GM13976 (cell line): ENCODE data around the gene MYRFL.

Experiments used
- DNase-seq: peaks from one replicate; pipeline ENCODE4 v3.0.0; 2012; ENCODE audit warnings: low spot score
- CTCF ChIP-seq: IDR thresholded peaks from 2 replicates; pipeline ENCODE4 v1.5.1; 2012; ENCODE audit warnings: borderline replicate concordance, mild to moderate bottlenecking; ENCODE audit not compliant: insufficient read depth; ENCODE audit errors: extremely low read depth, missing control alignments, control extremely low read depth
- in situ Hi-C: fragments of 300-500 bp; cut with MboI; formaldehyde crosslinking; loops from one replicate; pipeline ENCODE4 v1.12.0; 2022; ENCODE audit warnings: low sequenced_read_pairs, mixed read lengths, inconsistent platforms; ENCODE audit not compliant: unreplicated experiment

The MYRFL gene

GRCh38 chr12:69875416-69875935, 50.4 kb downstream of the MYRFL start:
- DNase-seq = no peak
- no peak for TF ChIP-seq CTCF
- in situ Hi-C loops = loop anchor here (25.0 kb wide), 1 partner anchor 862 kb away; no protein-coding TSS in a partner anchor

GRCh38 chr12:69879007-69879960, 54.3 kb downstream of the MYRFL start:
- DNase-seq = peak; percentile 80
- in situ Hi-C loops = loop anchor here (25.0 kb wide), 1 partner anchor 858 kb away; no protein-coding TSS in a partner anchor

GRCh38 chr12:69880571-69880970, 55.5 kb downstream of the MYRFL start:
- no peak for DNase-seq
- TF ChIP-seq CTCF = no peak
- in situ Hi-C loops = loop anchor here (25.0 kb wide), 1 partner anchor 857 kb away; no protein-coding TSS in a partner anchor

More at GRCh38 chr12:69879007-69879960, 54.3 kb downstream of the MYRFL start:
- TF ChIP-seq CTCF = peak; percentile 90

GRCh38 chr12:69881771-69882170, 56.7 kb downstream of the MYRFL start:
- in situ Hi-C loops = loop anchor here (25.0 kb wide), 1 partner anchor 856 kb away; no protein-coding TSS in a partner anchor
- no peak for DNase-seq
- TF ChIP-seq CTCF = no peak

GRCh38 chr12:69884386-69884785, 59.4 kb downstream of the MYRFL start:
- in situ Hi-C loops = loop anchor here (25.0 kb wide), 1 partner anchor 853 kb away; no protein-coding TSS in a partner anchor
- DNase-seq = no peak

More at GRCh38 chr12:69884386-69884785, 59.4 kb downstream of the MYRFL start:
- no peak for TF ChIP-seq CTCF
